ENCODE results near the gene TFPT.
A peak's percentile ranks its signal among the peaks of the same experiment; 100 is the strongest.

Gene TFPT

DNA sequence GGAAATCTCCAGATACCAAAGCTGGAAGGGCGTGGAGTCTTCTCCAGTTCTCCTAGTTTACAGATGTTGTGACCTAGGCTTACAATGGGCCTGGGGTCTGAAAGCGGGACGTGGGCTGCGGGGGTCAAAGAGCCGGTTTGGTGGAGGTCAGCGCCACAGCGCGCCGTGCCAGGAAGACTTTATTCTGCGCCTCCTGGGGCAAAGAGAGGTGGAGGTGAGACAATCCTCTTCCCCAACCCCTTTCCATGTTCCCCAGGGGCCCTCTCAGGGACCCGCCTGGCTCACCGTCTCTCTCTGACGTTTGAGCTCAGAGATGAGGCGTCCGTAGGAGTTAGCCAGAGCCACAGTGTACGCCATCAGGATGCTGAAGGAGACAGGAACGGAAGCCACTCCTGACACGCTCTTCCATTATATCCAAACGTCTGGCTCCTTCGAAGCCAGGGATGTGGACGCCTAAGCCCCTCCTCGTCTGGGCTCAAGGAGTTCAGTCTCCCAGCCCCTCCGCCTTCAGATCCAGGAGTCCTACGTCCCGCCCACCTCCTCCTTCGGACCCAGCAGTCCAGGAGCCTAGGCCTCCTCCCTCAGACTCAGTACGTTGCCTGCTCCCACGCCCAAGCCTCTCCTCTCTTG is 44.8 kb upstream of the TFPT start:
- in situ Hi-C loops (cut with MboI; ENCODE audit: low sequenced_read_pairs, unreplicated experiment) = loop anchor here (10.0 kb wide), 1 partner anchor 75 kb away; no protein-coding TSS in a partner anchor
- no peak for DNase-seq (ENCODE audit: low spot score)
- TF ChIP-seq, protein P1, sequence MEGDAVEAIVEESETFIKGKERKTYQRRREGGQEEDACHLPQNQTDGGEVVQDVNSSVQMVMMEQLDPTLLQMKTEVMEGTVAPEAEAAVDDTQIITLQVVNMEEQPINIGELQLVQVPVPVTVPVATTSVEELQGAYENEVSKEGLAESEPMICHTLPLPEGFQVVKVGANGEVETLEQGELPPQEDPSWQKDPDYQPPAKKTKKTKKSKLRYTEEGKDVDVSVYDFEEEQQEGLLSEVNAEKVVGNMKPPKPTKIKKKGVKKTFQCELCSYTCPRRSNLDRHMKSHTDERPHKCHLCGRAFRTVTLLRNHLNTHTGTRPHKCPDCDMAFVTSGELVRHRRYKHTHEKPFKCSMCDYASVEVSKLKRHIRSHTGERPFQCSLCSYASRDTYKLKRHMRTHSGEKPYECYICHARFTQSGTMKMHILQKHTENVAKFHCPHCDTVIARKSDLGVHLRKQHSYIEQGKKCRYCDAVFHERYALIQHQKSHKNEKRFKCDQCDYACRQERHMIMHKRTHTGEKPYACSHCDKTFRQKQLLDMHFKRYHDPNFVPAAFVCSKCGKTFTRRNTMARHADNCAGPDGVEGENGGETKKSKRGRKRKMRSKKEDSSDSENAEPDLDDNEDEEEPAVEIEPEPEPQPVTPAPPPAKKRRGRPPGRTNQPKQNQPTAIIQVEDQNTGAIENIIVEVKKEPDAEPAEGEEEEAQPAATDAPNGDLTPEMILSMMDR (IDR thresholded peaks at IDR 0.05; ENCODE audit: borderline replicate concordance, control extremely low read depth, extremely low read depth, insufficient read depth, missing control alignments) = no peak

- TF ChIP-seq, protein P1 (IDR thresholded peaks at IDR 0.05; ENCODE audit: borderline replicate concordance, control extremely low read depth, extremely low read depth, insufficient read depth, missing control alignments) = peak; percentile 15
- in situ Hi-C loops (cut with MboI; ENCODE audit: low sequenced_read_pairs, unreplicated experiment) = loop anchor here (10.0 kb wide), 1 partner anchor 75 kb away; no protein-coding TSS in a partner anchor
- peak; percentile 98 for DNase-seq (ENCODE audit: low spot score)
Observed at GRCh38 chr19:54159352-54160181, 44.1 kb upstream of the TFPT start, which contains the start of gene LENG1. TSS of gene LENG1 (minus strand) at chr19:54159721. CDS start at chr19:54159695, 26 bp downstream.

- in situ Hi-C loops (cut with MboI; ENCODE audit: low sequenced_read_pairs, unreplicated experiment) = no loop called here
- TF ChIP-seq, protein P1 (IDR thresholded peaks at IDR 0.05; ENCODE audit: borderline replicate concordance, control extremely low read depth, extremely low read depth, insufficient read depth, missing control alignments) = no peak
- peak; percentile 66 for DNase-seq (ENCODE audit: low spot score)
Observed at GRCh38 chr19:54158812-54159351, 43.4 kb upstream of the TFPT start.

- TF ChIP-seq, protein P1 (IDR thresholded peaks at IDR 0.05; ENCODE audit: borderline replicate concordance, control extremely low read depth, extremely low read depth, insufficient read depth, missing control alignments) = no peak
- DNase-seq (ENCODE audit: low spot score) = no peak
- in situ Hi-C loops (cut with MboI; ENCODE audit: low sequenced_read_pairs, unreplicated experiment) = no loop called here
Observed at GRCh38 chr19:54156953-54157352, 41.5 kb upstream of the TFPT start.

DNA sequence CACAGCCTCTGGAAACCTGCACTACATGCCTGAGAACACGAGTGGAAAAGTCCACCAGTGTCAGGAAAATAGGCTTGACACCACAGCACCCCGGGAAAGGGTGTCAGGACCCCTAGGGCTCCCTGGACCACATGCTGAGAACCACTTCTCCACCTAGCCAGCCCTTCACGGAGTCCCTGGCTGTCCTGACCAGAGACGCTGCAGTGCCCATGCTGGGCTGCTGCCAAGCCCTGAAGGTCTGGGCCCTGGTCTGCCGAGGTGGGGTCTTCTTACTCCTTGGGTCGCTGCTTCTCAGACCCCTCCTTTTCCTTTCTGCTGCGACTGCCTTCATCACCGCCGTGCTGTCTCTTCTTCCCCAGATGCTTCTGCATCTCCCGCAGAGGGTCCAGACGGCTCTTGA is 41.0 kb upstream of the TFPT start:
- in situ Hi-C loops (cut with MboI; ENCODE audit: low sequenced_read_pairs, unreplicated experiment) = no loop called here
- TF ChIP-seq, protein P1 (IDR thresholded peaks at IDR 0.05; ENCODE audit: borderline replicate concordance, control extremely low read depth, extremely low read depth, insufficient read depth, missing control alignments) = no peak
- DNase-seq (ENCODE audit: low spot score) = no peak

DNA sequence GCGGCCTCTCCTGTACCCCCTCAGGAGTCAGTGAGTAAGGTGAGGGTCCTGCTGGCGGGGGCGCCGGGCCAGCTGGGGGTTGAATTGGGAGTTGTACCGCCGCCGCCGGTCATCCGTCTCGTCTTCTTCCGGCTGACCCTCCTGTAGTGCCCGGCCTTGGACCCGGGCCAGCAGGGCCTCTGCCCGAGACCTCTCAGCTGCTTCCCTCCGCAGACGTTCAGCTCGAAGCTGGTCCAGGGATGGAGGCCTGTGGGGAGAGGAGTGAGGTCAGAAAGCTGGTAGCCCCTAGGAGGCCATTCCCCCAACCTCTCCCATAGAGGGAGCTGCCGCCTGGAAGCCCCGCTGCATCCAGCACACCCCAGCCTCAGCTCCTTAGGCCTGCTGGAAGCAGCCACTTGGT is 40.2 kb upstream of the TFPT start:
- in situ Hi-C loops (cut with MboI; ENCODE audit: low sequenced_read_pairs, unreplicated experiment) = no loop called here
- no peak for DNase-seq (ENCODE audit: low spot score)
- TF ChIP-seq, protein P1 (IDR thresholded peaks at IDR 0.05; ENCODE audit: borderline replicate concordance, control extremely low read depth, extremely low read depth, insufficient read depth, missing control alignments) = no peak
